Measurements from ENCODE around the gene ERAL1. TPM values are rescaled to one million over a fixed set of nuclear protein-coding genes. Genes with fewer than 3 reads are reported as not detected.
"Not testable (repeated sequence)": the region's sequence is repeated elsewhere in the genome, so short reads cannot be mapped to it uniquely, and the experiment has no call there.

ERAL1 gene
- polyA plus RNA-seq, 3 donors, result 27.7 to 34.5 (median 33.8) TPM

DNA sequence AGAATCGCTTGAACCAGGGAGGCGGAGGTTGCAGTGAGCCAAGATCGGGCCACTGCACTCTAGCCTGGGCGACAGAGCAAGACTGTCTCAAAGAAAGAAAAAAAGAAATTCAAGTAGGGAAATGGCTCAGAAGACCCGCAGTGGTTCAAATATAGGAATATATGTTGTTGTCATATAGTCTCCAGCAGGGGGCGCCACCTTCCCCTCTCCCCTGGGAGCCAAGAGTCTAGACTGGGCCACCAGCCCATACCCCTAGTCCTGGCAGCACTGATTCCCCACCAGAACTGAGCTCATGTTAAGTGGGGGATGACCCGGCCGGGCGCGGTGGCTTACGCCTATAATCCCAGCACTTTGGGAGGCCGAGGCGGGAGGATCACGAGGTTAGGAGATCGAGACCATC lies 6.1 kb upstream of the ERAL1 start:
- H3K9me3 Mint-ChIP-seq; H3K27me3 ChIP-seq (ENCODE audit: control insufficient read depth in 2 of 2, insufficient read depth in 2 of 2, low read length in 2 of 2); H4K20me1 ChIP-seq (ENCODE audit: insufficient read depth, low read length); H2AFZ ChIP-seq (ENCODE audit: insufficient read depth, low read depth, low read length, poor library complexity, severe bottlenecking); H3K4me1 ChIP-seq (ENCODE audit: control insufficient read depth in 1 of 2, insufficient read depth in 2 of 2, low read length in 2 of 2); H3K4me1 Mint-ChIP-seq; H3K9ac ChIP-seq (ENCODE audit: insufficient read depth, low read length, poor library complexity, severe bottlenecking); H3K4me3 Mint-ChIP-seq; H3K79me2 ChIP-seq (ENCODE audit: insufficient read depth, low read length); H3K9me3 ChIP-seq (replicated peaks in 1 of 2; ENCODE audit: control insufficient read depth in 1 of 2, insufficient read depth in 1 of 2, low read length in 2 of 2); H3K27ac ChIP-seq (ENCODE audit: low read depth in 1 of 2, low read length in 2 of 2); intact Hi-C loops (cut with micrococcal nuclease); H3K36me3 Mint-ChIP-seq; H3K4me3 ChIP-seq (replicated peaks in 1 of 3; ENCODE audit: low read depth in 2 of 3, low read length in 3 of 3); H3K27me3 Mint-ChIP-seq (ENCODE audit: low read depth in 3 of 3); H3K36me3 ChIP-seq (replicated peaks in 1 of 2; ENCODE audit: control insufficient read depth in 1 of 2, insufficient read depth in 2 of 2, low read length in 2 of 2); H3K4me2 ChIP-seq (replicated peaks; ENCODE audit: extremely low read depth, low read length, poor library complexity, severe bottlenecking): not testable (repeated sequence)
- peak overlapping the region in 1 of 7 donors; percentile 57 for H3K27ac Mint-ChIP-seq
- TF ChIP-seq CTCF (IDR thresholded peaks at IDR 0.05), result peak; percentile 63
- peak; percentile 23 to 45 (median 44) for DNase-seq
- WGBS (ENCODE audit: insufficient coverage), result 90% methylated on average over 2 of the region's 15 CpGs

DNA sequence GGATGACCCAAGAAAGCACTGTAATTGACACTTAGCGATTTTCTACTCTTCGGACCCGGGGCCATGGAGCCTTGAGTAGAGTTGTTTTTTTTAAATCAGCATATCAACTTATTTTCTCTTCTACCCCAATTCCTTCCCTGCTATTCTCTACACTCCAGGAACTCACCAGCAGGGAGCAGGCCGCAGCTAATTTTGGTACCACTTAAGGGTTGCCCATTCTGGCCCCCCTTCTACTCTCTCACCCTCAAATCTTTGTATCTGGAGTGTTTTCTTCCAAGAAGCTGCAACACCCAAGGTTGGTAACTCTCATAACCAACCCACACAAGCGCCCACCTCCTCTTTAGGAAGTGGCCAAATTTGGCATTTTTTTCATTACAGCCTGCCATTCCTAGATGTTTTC lies 5.5 kb upstream of the ERAL1 start:
- peaks cover 1 to 4% (median 2%) of the 10 kb centered on the region in 3 donors for H3K27me3 Mint-ChIP-seq (ENCODE audit: low read depth in 3 of 3)
- Histone ChIP-seq H3K4me1 (ENCODE audit: control insufficient read depth in 1 of 2, insufficient read depth in 2 of 2, low read length in 2 of 2) (peaks cover 3 to 4% of the 10 kb centered on the region in 2 donors), H3K9me3 (replicated peaks in 1 of 2; ENCODE audit: control insufficient read depth in 1 of 2, insufficient read depth in 1 of 2, low read length in 2 of 2) (no peaks in the 10 kb centered on the region), H3K27me3 (ENCODE audit: control insufficient read depth in 2 of 2, insufficient read depth in 2 of 2, low read length in 2 of 2) (no peaks in the 10 kb centered on the region), H2AFZ (ENCODE audit: insufficient read depth, low read depth, low read length, poor library complexity, severe bottlenecking) (no peak overlapping the region), H4K20me1 (ENCODE audit: insufficient read depth, low read length) (no peaks in the 10 kb centered on the region), H3K27ac (ENCODE audit: low read depth in 1 of 2, low read length in 2 of 2) (no peak overlapping the region), H3K4me3 (replicated peaks in 1 of 3; ENCODE audit: low read depth in 2 of 3, low read length in 3 of 3) (no peak overlapping the region), H3K36me3 (replicated peaks in 1 of 2; ENCODE audit: control insufficient read depth in 1 of 2, insufficient read depth in 2 of 2, low read length in 2 of 2) (no peaks in the 10 kb centered on the region), H3K9ac (ENCODE audit: insufficient read depth, low read length, poor library complexity, severe bottlenecking) (no peak overlapping the region), H3K79me2 (ENCODE audit: insufficient read depth, low read length) (no peaks in the 10 kb centered on the region), H3K4me2 (replicated peaks; ENCODE audit: extremely low read depth, low read length, poor library complexity, severe bottlenecking) (no peak overlapping the region)
- H3K27ac Mint-ChIP-seq, result no peak overlapping the region
- peaks cover 3% of the 10 kb centered on the region for H3K4me1 Mint-ChIP-seq
- no peaks in the 10 kb centered on the region for H3K36me3 Mint-ChIP-seq
- DNase-seq, result no peak
- WGBS (ENCODE audit: insufficient coverage), result 0% methylated on average over 1 of the region's 5 CpGs
- intact Hi-C loops (cut with micrococcal nuclease), result no loop called here
- peak; percentile 11 for TF ChIP-seq CTCF (IDR thresholded peaks at IDR 0.05)
- peaks cover 0 to 2% (median 0%) of the 10 kb centered on the region in 7 donors for H3K9me3 Mint-ChIP-seq
- H3K4me3 Mint-ChIP-seq, result no peak overlapping the region
